MV-4-11 (cell line): ENCODE data around the gene GSTM4.

Experiments used
- DNase-seq: peaks from one replicate; lab custom pipeline; 2025; lab: John Stamatoyannopoulos, UW

GSTM4 gene

DNA sequence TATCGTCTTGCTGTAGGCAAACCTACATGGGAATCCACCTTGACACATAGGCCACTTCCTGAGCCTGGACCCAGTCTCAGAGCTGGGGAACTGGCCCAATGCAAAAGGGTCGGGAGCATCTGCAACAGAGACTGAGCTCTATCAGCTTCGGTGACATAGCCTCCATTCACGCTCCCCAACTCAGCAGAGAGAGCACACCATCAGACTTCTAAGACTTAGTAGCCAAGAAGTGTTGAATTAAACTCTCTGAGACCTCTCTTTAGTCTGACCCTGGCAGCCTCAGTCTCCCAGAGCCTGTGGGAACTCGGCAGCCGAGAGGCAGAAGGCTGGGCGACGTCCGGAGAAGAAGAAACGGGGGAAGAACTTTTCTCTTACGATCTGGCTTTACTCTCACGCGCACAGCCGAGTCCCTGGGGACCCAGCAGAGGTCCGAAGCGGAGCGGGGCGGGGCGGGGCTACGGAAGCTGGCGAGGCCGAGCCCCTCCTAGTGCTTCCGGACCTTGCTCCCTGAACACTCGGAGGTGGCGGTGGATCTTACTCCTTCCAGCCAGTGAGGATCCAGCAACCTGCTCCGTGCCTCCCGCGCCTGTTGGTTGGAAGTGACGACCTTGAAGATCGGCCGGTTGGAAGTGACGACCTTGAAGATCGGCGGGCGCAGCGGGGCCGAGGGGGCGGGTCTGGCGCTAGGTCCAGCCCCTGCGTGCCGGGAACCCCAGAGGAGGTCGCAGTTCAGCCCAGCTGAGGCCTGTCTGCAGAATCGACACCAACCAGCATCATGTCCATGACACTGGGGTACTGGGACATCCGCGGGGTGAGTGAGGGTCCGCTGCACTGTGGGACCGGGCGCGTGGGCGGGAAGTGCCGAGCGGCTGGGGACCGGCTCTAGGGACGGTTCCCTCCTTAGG is at the start of gene GSTM4:
Gene GSTM4, plus strand, starts transcription at position 485 of the 905 bp plus-strand sequence. Its CDS starts 291 bp downstream, at position 776.
- peak; percentile 56 for DNase-seq

DNA sequence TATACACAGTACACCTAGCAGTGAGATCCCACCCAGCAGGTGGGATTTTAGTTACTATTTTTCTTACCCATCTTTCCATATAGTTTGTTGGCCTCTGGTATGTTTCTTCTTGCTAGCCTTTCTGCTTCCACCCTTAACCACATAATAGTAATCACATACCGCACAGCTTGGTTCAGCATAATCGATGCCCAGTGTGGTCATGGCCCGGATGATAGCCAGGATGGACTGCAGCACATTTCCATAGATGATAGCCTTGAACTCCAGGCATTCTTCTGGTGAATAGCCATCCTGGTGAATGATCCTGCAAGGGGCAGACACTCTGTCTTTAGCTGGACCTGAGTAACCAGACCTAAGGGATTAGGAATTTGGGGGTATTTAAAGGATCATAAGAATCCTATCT is 46.0 kb upstream of the GSTM4 start:
- DNase-seq: no peak

DNA sequence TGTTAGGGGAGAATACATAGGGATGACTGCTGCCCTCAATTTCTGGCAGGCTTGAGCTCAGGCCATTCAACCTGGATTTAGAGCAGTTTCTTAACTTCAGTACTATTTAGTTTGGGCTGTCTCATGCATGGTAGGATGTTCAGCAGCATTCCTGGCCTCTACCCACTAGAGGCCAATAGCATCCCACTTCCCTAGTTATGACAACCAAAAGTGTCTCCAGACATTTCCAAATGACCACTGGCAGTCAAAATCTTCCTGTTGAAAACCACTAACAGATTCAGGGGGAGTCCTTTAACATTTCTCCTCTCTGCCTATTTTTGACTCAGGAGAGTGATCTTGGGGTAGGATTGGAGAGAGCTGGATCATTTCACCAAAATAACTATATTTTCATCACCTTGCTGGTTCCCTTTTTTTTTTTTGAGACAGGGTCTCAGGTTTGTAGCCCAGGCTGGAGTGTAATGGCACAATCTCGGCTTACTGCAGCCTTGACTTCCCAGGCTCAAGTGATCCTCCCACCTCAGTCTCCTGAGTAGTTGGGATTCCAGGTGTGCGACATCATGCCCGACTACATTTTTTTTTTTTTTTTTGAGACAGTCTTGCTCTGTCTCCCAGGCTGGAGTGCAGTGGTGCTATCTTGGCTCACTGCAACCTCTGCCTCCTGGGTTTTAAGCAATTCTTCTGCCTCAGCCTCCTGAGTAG is 45.1 kb upstream of the GSTM4 start:
- DNase-seq: peak; percentile 16

DNA sequence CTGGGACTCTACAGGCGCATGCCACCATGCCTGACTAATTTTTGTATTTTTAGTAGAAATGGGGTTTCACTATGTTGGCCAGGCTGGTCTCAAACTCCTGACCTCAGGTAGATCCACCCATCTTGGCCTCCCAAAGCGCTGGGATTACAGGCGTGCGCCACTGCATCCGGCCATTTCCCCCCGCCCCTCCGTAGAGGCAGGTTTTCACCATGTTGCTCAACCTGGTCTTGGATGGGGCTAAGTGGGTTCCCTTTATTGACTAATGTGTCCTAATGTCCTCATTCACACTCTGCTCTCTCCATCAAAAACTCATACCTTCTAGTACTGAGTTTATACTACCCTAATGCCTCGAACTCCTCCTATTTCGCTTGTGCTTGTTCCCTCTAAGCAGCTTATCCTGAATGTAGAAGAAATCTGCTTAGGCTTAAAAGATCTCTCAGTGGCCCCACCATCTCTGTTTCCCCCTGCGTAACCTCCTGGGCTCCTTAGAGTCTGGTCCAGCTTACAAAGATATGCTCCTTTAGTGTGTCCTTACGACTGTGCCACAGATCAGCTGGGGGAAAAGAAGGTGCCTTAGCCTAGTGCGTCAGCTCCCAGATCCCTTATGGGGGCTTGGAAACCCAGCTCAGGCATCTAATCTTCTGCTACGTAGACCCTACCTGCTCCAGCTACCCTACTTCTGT is 44.5 kb upstream of the GSTM4 start:
- no peak for DNase-seq

- no peak for DNase-seq
These were observed 42.3 kb upstream of the GSTM4 start for GRCh38 chr1:109613361-109614147.

DNA sequence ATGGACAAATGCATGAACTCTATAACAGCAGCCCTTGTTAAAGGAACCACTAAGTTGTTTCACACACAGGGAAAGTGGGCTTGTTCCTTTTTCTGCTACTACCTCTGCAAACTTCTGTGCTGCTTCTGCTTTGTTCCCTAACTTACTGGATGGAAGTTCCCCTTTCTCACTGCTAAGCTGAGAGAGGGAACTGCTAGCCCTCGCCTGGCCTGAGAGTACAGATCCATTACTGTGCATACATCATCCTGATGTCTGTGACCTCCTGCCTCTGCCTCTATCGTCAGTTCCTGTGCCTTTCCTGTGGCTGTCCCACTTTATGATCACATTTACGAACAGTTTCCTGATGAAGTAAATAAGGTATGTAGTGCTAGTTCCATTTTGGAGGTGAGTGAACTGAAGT is 40.0 kb upstream of the GSTM4 start:
- peak; percentile 99 for DNase-seq

DNA sequence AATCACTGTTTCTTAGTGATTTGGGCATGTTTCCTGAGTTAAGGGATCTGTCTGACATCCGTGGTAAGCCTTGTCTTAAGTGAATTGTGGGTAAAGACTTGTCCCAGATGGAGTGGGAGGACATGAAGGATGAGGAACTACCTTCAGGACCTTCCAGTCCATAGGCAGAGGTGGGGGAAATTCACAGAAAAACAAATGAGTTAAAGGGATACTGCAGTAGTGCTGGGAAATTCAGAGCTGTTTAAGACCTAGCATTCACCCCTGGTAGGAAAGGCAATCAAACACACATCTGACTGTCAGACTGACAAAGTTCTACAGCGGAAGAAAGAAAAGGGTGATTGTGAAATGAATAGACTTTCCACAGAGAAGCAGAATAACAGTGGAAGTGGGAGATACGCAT is 39.5 kb upstream of the GSTM4 start:
- DNase-seq: peak; percentile 43

DNA sequence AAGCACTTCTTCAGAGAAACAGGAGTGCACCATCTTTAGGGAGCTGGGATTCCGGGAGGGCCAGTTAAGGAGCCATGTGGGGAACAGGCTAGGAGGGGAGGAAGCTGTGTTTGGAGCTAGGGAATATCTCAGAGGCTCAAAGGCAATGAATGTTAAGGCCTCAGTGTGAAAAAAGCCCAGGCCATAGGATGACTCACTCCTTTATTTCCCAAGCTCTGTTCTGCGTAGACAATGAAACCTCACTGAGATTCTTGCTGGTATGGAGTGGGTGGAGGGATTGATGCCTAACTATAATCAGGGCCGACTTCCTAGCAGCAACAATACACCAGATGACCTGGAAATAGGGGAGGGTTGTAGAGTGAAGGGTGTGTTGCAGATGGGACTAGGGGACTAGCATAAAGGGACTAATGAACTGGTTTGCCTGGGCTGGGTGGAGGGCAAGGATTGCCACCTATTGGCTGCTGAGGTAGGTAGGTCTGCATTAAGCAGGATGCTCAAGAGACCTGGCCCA is 38.6 kb upstream of the GSTM4 start:
- DNase-seq: peak; percentile 77

GRCh38 chr1:109618661-109619575 is 37.0 kb upstream of the GSTM4 start:
- DNase-seq: no peak

- DNase-seq: peak; percentile 81
These were observed 36.1 kb upstream of the GSTM4 start, which contains the start of the genes AMPD2 and GNAT2 for GRCh38 chr1:109619576-109620400. Gene AMPD2 (plus strand): TSS chr1:109619837. CDS start chr1:109621176, 1,339 bp downstream. Gene GNAT2 (minus strand): TSS chr1:109619616. CDS start chr1:109612870, 6,746 bp downstream.

DNA sequence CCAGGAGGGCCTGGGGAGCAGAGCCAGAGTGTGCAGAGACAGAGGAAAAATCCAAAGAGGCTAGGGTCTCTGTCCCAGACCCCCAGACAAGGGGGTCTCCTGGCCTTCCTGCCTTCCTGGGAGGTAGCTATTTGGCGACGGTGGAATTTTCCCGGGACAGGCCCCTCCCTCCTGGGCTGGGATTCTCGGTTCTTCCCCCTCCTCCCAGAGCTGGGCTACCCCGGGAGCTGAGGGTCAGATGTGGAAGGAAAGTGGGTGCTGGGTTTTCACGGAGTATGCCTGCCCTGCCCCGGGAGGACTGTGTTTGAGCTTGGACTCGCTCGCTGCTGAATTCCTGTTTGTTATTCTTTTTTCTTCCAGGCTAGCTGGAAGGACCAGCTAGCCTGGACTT is 35.5 kb upstream of the GSTM4 start:
- no peak for DNase-seq

GRCh38 chr1:109620841-109621286 is 35.0 kb upstream of the GSTM4 start:
- DNase-seq: peak; percentile 92

- no peak for DNase-seq
These were observed 34.3 kb upstream of the GSTM4 start for GRCh38 chr1:109621379-109622136.

- DNase-seq: no peak
These were observed 33.6 kb upstream of the GSTM4 start for GRCh38 chr1:109622137-109622892.

- no peak for DNase-seq
These were observed 33.0 kb upstream of the GSTM4 start for GRCh38 chr1:109622895-109623294.

DNA sequence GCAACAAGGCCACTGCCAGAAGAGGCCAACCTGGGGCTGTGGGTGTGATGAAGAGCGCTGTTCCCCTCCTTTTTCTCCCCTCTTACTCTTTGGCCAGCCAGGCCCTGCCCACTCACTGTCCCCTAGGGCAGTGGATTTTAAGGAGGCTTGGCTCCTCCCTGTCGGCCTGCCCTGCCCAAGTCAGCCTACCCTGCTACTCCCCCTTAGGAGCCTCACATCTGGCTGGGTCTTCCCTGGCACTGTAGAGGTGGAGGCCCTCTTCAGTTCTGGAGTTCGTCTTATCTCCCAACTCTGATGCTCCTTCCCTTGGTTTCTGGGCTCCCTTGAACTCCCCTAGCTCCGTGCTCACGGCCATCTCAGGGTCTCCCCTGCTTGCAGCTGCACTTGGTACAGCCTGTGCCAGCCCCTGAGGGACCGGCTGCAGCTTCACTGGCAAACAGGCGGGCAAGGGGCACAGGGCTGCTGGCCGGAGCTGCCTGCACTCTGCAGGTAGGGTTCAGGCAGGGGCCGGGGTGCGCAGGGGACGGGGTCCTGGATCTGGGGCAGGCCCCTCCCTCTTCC is 32.2 kb upstream of the GSTM4 start:
- DNase-seq: no peak
